Astrocyte (in vitro differentiated cells and primary cell): ENCODE measurements around the gene CMIP. TPM values are rescaled to one million over a fixed set of nuclear protein-coding genes. Genes with fewer than 3 reads are reported as not detected.

Experiments
- DNase-seq: peaks from one replicate; pipeline ENCODE4 v3.0.0-alpha.2; 2010; ENCODE audit warnings: low read depth
- FAIRE-seq: peaks from 2 replicates; lab custom pipeline; 2011; peaks lifted over from hg19 to GRCh38; lab: Jason Lieb, UNC
- H2AFZ ChIP-seq: 2 replicates; pipeline ENCODE4 v1.6.0; 2012; ENCODE audit warnings: low read depth, low read length, inconsistent platforms
- H3K27ac ChIP-seq: 2 replicates; pipeline ENCODE4 v1.5.1; 2011; ENCODE audit warnings: low read depth, low read length, inconsistent platforms
- H3K27me3 ChIP-seq: 2 replicates; pipeline ENCODE4 v1.6.0; 2011; ENCODE audit warnings: low read length, inconsistent platforms; ENCODE audit not compliant: insufficient read depth
- H3K36me3 ChIP-seq: 2 replicates; pipeline ENCODE4 v1.5.1; 2011; ENCODE audit warnings: low read length, inconsistent platforms; ENCODE audit not compliant: insufficient read depth
- H3K4me1 ChIP-seq: 2 replicates; pipeline ENCODE4 v1.5.1; 2011; ENCODE audit warnings: low read length, inconsistent platforms; ENCODE audit not compliant: insufficient read depth
- H3K4me2 ChIP-seq: 2 replicates; pipeline ENCODE4 v1.6.0; 2012; ENCODE audit warnings: low read length, inconsistent platforms
- H3K4me3 ChIP-seq: 2 replicates; pipeline ENCODE4 v1.5.1; 2011; ENCODE audit warnings: low read depth, mild to moderate bottlenecking, low read length, inconsistent platforms; ENCODE audit not compliant: insufficient read depth
- H3K79me2 ChIP-seq: 2 replicates; pipeline ENCODE4 v1.6.0; 2012; ENCODE audit warnings: mild to moderate bottlenecking, low read length, inconsistent platforms; ENCODE audit not compliant: insufficient read depth
- H3K9ac ChIP-seq: 2 replicates; pipeline ENCODE4 v1.6.0; 2012; ENCODE audit warnings: mild to moderate bottlenecking, low read length, inconsistent platforms
- H3K9me3 ChIP-seq: 2 replicates; pipeline ENCODE4 v1.5.1; 2012; ENCODE audit warnings: low read depth, mild to moderate bottlenecking, low read length, inconsistent platforms; ENCODE audit not compliant: insufficient read depth
- H4K20me1 ChIP-seq: 2 replicates; pipeline ENCODE4 v1.6.0; 2012; ENCODE audit warnings: low read length, inconsistent platforms; ENCODE audit not compliant: insufficient read depth
- H3K27ac Mint-ChIP-seq: one replicate; pipeline ENCODE4 v1.8.0; 2021; ENCODE audit warnings: mild to moderate bottlenecking, mixed read lengths; ENCODE audit not compliant: unreplicated experiment
- H3K27me3 Mint-ChIP-seq: one replicate; pipeline ENCODE4 v1.8.0; 2021; ENCODE audit warnings: low read depth, mixed read lengths; ENCODE audit not compliant: unreplicated experiment
- H3K36me3 Mint-ChIP-seq: one replicate; pipeline ENCODE4 v1.8.0; 2021; ENCODE audit warnings: low read depth, mixed read lengths; ENCODE audit not compliant: unreplicated experiment
- H3K4me1 Mint-ChIP-seq: one replicate; pipeline ENCODE4 v1.8.0; 2021; ENCODE audit warnings: low read depth, mixed read lengths; ENCODE audit not compliant: unreplicated experiment
- H3K4me3 Mint-ChIP-seq: one replicate; pipeline ENCODE4 v1.8.0; 2021; ENCODE audit warnings: mild to moderate bottlenecking, moderate library complexity, mixed read lengths; ENCODE audit not compliant: unreplicated experiment
- H3K9me3 Mint-ChIP-seq: one replicate; pipeline ENCODE4 v1.8.0; 2021; ENCODE audit warnings: mild to moderate bottlenecking, mixed read lengths; ENCODE audit not compliant: unreplicated experiment
- EZH2 ChIP-seq: IDR thresholded peaks from 2 replicates; pipeline ENCODE4 v1.6.1; 2012; ENCODE audit warnings: mild to moderate bottlenecking, low read length, inconsistent platforms; ENCODE audit not compliant: insufficient read depth
- total RNA-seq: library from RNA; stranded (reverse); gene quantifications from 2 replicates; pipeline ENCODE4 v1.2.1, GENCODE V29; 2021
- TF ChIP-seq, protein P1 (sequence below): IDR thresholded peaks from 2 replicates; pipeline ENCODE4 v1.5.1; 2011; ENCODE audit warnings: low read depth, mild to moderate bottlenecking, inconsistent platforms, low read length, moderate library complexity; ENCODE audit not compliant: insufficient read depth

CMIP gene
- total RNA-seq, 1 donor from 2014 or later = 71.5 TPM

- Histone ChIP-seq H3K4me3 (no peak overlapping the region), H3K27me3 (no peaks in the 10 kb centered on the region), H2AFZ (no peak overlapping the region), H3K79me2 (peaks cover 36% of the 10 kb centered on the region), H3K36me3 (peaks cover 3% of the 10 kb centered on the region), H3K4me1 (peaks cover 15% of the 10 kb centered on the region), H3K27ac (no peak overlapping the region), H4K20me1 (peaks cover 98% of the 10 kb centered on the region), H3K9me3 (no peaks in the 10 kb centered on the region), H3K4me2 (no peak overlapping the region), H3K9ac (peak overlapping the region; percentile 43)
- TF ChIP-seq, protein P1, sequence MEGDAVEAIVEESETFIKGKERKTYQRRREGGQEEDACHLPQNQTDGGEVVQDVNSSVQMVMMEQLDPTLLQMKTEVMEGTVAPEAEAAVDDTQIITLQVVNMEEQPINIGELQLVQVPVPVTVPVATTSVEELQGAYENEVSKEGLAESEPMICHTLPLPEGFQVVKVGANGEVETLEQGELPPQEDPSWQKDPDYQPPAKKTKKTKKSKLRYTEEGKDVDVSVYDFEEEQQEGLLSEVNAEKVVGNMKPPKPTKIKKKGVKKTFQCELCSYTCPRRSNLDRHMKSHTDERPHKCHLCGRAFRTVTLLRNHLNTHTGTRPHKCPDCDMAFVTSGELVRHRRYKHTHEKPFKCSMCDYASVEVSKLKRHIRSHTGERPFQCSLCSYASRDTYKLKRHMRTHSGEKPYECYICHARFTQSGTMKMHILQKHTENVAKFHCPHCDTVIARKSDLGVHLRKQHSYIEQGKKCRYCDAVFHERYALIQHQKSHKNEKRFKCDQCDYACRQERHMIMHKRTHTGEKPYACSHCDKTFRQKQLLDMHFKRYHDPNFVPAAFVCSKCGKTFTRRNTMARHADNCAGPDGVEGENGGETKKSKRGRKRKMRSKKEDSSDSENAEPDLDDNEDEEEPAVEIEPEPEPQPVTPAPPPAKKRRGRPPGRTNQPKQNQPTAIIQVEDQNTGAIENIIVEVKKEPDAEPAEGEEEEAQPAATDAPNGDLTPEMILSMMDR = no peak
- no peak for TF ChIP-seq EZH2
- peaks cover 24% of the 10 kb centered on the region for H3K36me3 Mint-ChIP-seq
- H3K9me3 Mint-ChIP-seq = peaks cover 4% of the 10 kb centered on the region
- no peaks in the 10 kb centered on the region for H3K27me3 Mint-ChIP-seq
- FAIRE-seq (no peak), DNase-seq (peak; percentile 39)
- H3K4me3 Mint-ChIP-seq = no peak overlapping the region
- peak overlapping the region; percentile 75 for H3K27ac Mint-ChIP-seq
- peaks cover 14% of the 10 kb centered on the region for H3K4me1 Mint-ChIP-seq
Measured at GRCh38 chr16:81616321-81617020, 171.9 kb downstream of the CMIP start.

GRCh38 chr16:81617021-81617346 lies 172.4 kb downstream of the CMIP start:
- peak overlapping the region; percentile 75 for H3K27ac Mint-ChIP-seq
- no peaks in the 10 kb centered on the region for H3K27me3 Mint-ChIP-seq
- no peak overlapping the region for H2AFZ ChIP-seq

More at GRCh38 chr16:81617021-81617346, 172.4 kb downstream of the CMIP start:
- FAIRE-seq (no peak), DNase-seq (no peak)
- Histone ChIP-seq H3K9me3 (no peaks in the 10 kb centered on the region), H3K9ac (peak overlapping the region; percentile 43), H3K4me2 (no peak overlapping the region), H3K4me3 (no peak overlapping the region), H3K36me3 (peaks cover 3% of the 10 kb centered on the region), H3K27ac (no peak overlapping the region), H3K79me2 (peaks cover 36% of the 10 kb centered on the region), H3K4me1 (peaks cover 15% of the 10 kb centered on the region), H4K20me1 (peaks cover 95% of the 10 kb centered on the region), H3K27me3 (no peaks in the 10 kb centered on the region)
- Mint-ChIP-seq H3K4me1 (peaks cover 12% of the 10 kb centered on the region), H3K4me3 (no peak overlapping the region), H3K9me3 (peaks cover 4% of the 10 kb centered on the region), H3K36me3 (peaks cover 27% of the 10 kb centered on the region)
- no peak for TF ChIP-seq EZH2
- TF ChIP-seq, protein P1 = no peak
